HepG2 (cell line): Measurements from ENCODE around the gene ACAT2. TPM values are rescaled to one million over a fixed set of nuclear protein-coding genes. Genes with fewer than 3 reads are reported as not detected.

Experiments used
- AGO2 ChIP-seq: fragments of 200-400 bp; formaldehyde crosslinking; optimal IDR thresholded peaks from 2 replicates; pipeline ENCODE3; 2017; ENCODE audit warnings: mild to moderate bottlenecking, low read depth, low read length, moderate library complexity
- CBX5 ChIP-seq: sonication (generic); formaldehyde crosslinking; IDR thresholded peaks from 2 replicates; pipeline ENCODE4 v1.4.0; 2020; ENCODE audit warnings: missing genetic modification reagents, borderline replicate concordance
- DMAP1 ChIP-seq: IDR thresholded peaks from 2 replicates; pipeline ENCODE4 v1.6.1; 2016
- FOXP1 ChIP-seq, 2 experiments: fragments of 450-650 bp in 1 of 2; IDR thresholded peaks; 2 replicates each; pipeline ENCODE4 v1.6.1; 2017 to 2018; ENCODE audit warnings: antibody characterized with exemption in 1 of 2
- HMGXB3 ChIP-seq: sonication (generic); formaldehyde crosslinking; IDR thresholded peaks from 2 replicates; pipeline ENCODE4 v1.4.0; 2020; ENCODE audit warnings: missing genetic modification reagents, borderline replicate concordance
- HNF1B ChIP-seq: sonication (generic); formaldehyde crosslinking; IDR thresholded peaks from 2 replicates; pipeline ENCODE4 v1.5.1; 2020; ENCODE audit warnings: mild to moderate bottlenecking, moderate library complexity, missing genetic modification reagents
- KAT7 ChIP-seq: IDR thresholded peaks from 2 replicates; pipeline ENCODE4 v1.6.1; 2018; ENCODE audit warnings: borderline replicate concordance, missing compliant biosample characterization
- KDM1A ChIP-seq: IDR thresholded peaks from 2 replicates; pipeline ENCODE4 v1.6.1; 2016; ENCODE audit warnings: missing compliant biosample characterization
- MBD4 ChIP-seq: IDR thresholded peaks from 2 replicates; pipeline ENCODE4 v1.6.1; 2012; ENCODE audit warnings: low read length, inconsistent platforms, borderline replicate concordance
- MEIS1 ChIP-seq: sonication (generic); formaldehyde crosslinking; IDR thresholded peaks from 2 replicates; pipeline ENCODE4 v1.9.0; 2021; ENCODE audit warnings: mild to moderate bottlenecking, missing genetic modification reagents, moderate library complexity, borderline replicate concordance
- PHF21A ChIP-seq: sonication (generic); formaldehyde crosslinking; IDR thresholded peaks from 2 replicates; pipeline ENCODE4 v1.5.0; 2020; ENCODE audit warnings: mild to moderate bottlenecking, missing genetic modification reagents
- PRMT3 ChIP-seq: sonication (generic); formaldehyde crosslinking; IDR thresholded peaks from 2 replicates; pipeline ENCODE4 v1.8.1; 2022; ENCODE audit warnings: low read depth, mild to moderate bottlenecking, moderate library complexity, missing genetic modification reagents, borderline replicate concordance
- RFXANK ChIP-seq: IDR thresholded peaks from 2 replicates; pipeline ENCODE4 v1.6.1; 2016
- TGIF2 ChIP-seq: IDR thresholded peaks from 2 replicates; pipeline ENCODE4 v1.6.1; 2016; ENCODE audit warnings: control low read depth, missing compliant biosample characterization
- ZNF180 ChIP-seq: sonication (generic); formaldehyde crosslinking; IDR thresholded peaks from 2 replicates; pipeline ENCODE4 v1.4.0; 2020; ENCODE audit warnings: low read depth, missing genetic modification reagents, borderline replicate concordance
- ZNF33A ChIP-seq: sonication (generic); formaldehyde crosslinking; IDR thresholded peaks from 2 replicates; pipeline ENCODE4 v1.5.1; 2020; ENCODE audit warnings: missing genetic modification reagents, mild to moderate bottlenecking, moderate library complexity, borderline replicate concordance
- ZNF556 ChIP-seq: sonication (generic); formaldehyde crosslinking; IDR thresholded peaks from 2 replicates; pipeline ENCODE4 v1.4.0; 2020; ENCODE audit warnings: mild to moderate bottlenecking, missing genetic modification reagents, borderline replicate concordance
- ZNF652 ChIP-seq: IDR thresholded peaks from 2 replicates; pipeline ENCODE4 v1.6.1; 2016; ENCODE audit warnings: low read depth, borderline replicate concordance
- polyA plus RNA-seq, 8 experiments: library from polyadenylated mRNA; depleted of rRNA in 3 of 8; stranded (reverse) in 7 of 8; unstranded in 1 of 8; fragments of >200 nt; fragmentation: Illumina TruSeq in 4 of 8; extraction: Trizol in 4 of 8; gene quantifications; 2 replicates each; pipeline versions ENCODE4 v1.2.1 to v1.2.3, GENCODE V29; 2011 to 2016; ENCODE audit warnings: low read depth in 4 of 8, missing spikeins in 1 of 8, mixed read lengths in 1 of 8; ENCODE audit not compliant: insufficient read depth in 1 of 8
- total RNA-seq, 5 experiments: library from RNA; depleted of rRNA; stranded (reverse); fragments of >200 nt; fragmentation: Illumina TruSeq; extraction: Trizol; gene quantifications; 2 replicates each; pipeline ENCODE4 v1.2.3, GENCODE V29; 2016; ENCODE audit warnings: low read depth in 1 of 5
- TF ChIP-seq, protein P1 (sequence below): fragments of 450-650 bp; IDR thresholded peaks from 2 replicates; pipeline ENCODE4 v1.6.1; 2016
- TF ChIP-seq, protein P2 (sequence below): sonication (generic); formaldehyde crosslinking; IDR thresholded peaks from 2 replicates; pipeline ENCODE4 v1.9.0; 2022; ENCODE audit warnings: low read depth, missing genetic modification reagents

ACAT2 gene
- total and polyA plus RNA-seq, 2 of the 13 experiments (the other 11 are each of a cell fraction or from before 2014, with no cell fraction given): 121 to 534 TPM

GRCh38 chr6:159761873-159762680 lies at the start of gene ACAT2 (continued):
- TF ChIP-seq, protein P1, sequence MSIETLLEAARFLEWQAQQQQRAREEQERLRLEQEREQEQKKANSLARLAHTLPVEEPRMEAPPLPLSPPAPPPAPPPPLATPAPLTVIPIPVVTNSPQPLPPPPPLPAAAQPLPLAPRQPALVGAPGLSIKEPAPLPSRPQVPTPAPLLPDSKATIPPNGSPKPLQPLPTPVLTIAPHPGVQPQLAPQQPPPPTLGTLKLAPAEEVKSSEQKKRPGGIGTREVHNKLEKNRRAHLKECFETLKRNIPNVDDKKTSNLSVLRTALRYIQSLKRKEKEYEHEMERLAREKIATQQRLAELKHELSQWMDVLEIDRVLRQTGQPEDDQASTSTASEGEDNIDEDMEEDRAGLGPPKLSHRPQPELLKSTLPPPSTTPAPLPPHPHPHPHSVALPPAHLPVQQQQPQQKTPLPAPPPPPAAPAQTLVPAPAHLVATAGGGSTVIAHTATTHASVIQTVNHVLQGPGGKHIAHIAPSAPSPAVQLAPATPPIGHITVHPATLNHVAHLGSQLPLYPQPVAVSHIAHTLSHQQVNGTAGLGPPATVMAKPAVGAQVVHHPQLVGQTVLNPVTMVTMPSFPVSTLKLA: no peak
- TF ChIP-seq KAT7 (CRISPR knock-in tag): peak; percentile 93
- TF ChIP-seq KDM1A (CRISPR knock-in tag): no peak
- TF ChIP-seq FOXP1 (IDR thresholded peaks at IDR 0.05): no peak
- no peak for TF ChIP-seq FOXP1 (CRISPR knock-in tag; IDR thresholded peaks at IDR 0.05)
- no peak for TF ChIP-seq MBD4
- no peak; the same call in 1 of the 2 replicates for TF ChIP-seq MEIS1 (CRISPR knock-in tag)
- peak; percentile 97 for TF ChIP-seq AGO2
- TF ChIP-seq, protein P2, sequence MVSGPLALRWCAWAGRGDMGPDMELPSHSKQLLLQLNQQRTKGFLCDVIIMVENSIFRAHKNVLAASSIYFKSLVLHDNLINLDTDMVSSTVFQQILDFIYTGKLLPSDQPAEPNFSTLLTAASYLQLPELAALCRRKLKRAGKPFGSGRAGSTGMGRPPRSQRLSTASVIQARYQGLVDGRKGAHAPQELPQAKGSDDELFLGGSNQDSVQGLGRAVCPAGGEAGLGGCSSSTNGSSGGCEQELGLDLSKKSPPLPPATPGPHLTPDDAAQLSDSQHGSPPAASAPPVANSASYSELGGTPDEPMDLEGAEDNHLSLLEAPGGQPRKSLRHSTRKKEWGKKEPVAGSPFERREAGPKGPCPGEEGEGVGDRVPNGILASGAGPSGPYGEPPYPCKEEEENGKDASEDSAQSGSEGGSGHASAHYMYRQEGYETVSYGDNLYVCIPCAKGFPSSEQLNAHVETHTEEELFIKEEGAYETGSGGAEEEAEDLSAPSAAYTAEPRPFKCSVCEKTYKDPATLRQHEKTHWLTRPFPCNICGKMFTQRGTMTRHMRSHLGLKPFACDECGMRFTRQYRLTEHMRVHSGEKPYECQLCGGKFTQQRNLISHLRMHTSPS (CRISPR knock-in tag): no peak
- TF ChIP-seq ZNF33A (CRISPR knock-in tag): no peak
- peak; percentile 98 for TF ChIP-seq DMAP1 (CRISPR knock-in tag)
- TF ChIP-seq CBX5: peak; percentile 50; the same call in 1 of the 2 replicates
- TF ChIP-seq HNF1B: no peak; the same call in 1 of the 2 replicates
- TF ChIP-seq ZNF556 (CRISPR knock-in tag): peak; percentile 92
- TF ChIP-seq RFXANK: 0 out of 2 replicates have a peak, but pooled peaks have one; percentile 90
- peak; percentile 3; the same call in 1 of the 2 replicates for TF ChIP-seq ZNF652
- TF ChIP-seq ZNF180 (CRISPR knock-in tag): no peak; the same call in 1 of the 2 replicates
- peak; percentile 95 for TF ChIP-seq PHF21A (CRISPR knock-in tag)
- peak; percentile 92 for TF ChIP-seq HMGXB3 (CRISPR knock-in tag)
- TF ChIP-seq PRMT3 (CRISPR knock-in tag): peak; percentile 91; the same call in 1 of the 2 replicates
- TF ChIP-seq TGIF2 (CRISPR knock-in tag): no peak; the same call in 1 of the 2 replicates
